ENCODE results near the gene TEC. TPM values are rescaled to one million over a fixed set of nuclear protein-coding genes. Genes with fewer than 3 reads are reported as not detected.

TEC gene
- polyA plus RNA-seq, 3 donors from 2014 or later = 2.2 to 4.8 (median 2.9) TPM

GRCh38 chr4:48243887-48244286 is 25.8 kb downstream of the TEC start:
- DNase-seq = no peak
- Mint-ChIP-seq H3K27ac (peak overlapping the region in 1 of 6 donors; percentile 9), H3K9me3 (no peaks in the 10 kb centered on the region), H3K4me3 (no peak overlapping the region), H3K4me1 (peaks cover 19 to 23% of the 10 kb centered on the region in 2 donors), H3K36me3 (peaks cover 0 to 4% (median 3%) of the 10 kb centered on the region in 3 donors), H3K27me3 (ENCODE audit: low read depth in 3 of 3) (peaks cover 0 to 3% (median 0%) of the 10 kb centered on the region in 3 donors)

GRCh38 chr4:48243429-48243828 is 26.2 kb downstream of the TEC start:
- DNase-seq = no peak
- Mint-ChIP-seq H3K27me3 (ENCODE audit: low read depth in 3 of 3) (peaks cover 0 to 3% (median 0%) of the 10 kb centered on the region in 3 donors), H3K4me1 (peaks cover 19 to 26% of the 10 kb centered on the region in 2 donors), H3K36me3 (peaks cover 0 to 4% (median 3%) of the 10 kb centered on the region in 3 donors), H3K27ac (no peak overlapping the region), H3K9me3 (no peaks in the 10 kb centered on the region), H3K4me3 (no peak overlapping the region)

DNA sequence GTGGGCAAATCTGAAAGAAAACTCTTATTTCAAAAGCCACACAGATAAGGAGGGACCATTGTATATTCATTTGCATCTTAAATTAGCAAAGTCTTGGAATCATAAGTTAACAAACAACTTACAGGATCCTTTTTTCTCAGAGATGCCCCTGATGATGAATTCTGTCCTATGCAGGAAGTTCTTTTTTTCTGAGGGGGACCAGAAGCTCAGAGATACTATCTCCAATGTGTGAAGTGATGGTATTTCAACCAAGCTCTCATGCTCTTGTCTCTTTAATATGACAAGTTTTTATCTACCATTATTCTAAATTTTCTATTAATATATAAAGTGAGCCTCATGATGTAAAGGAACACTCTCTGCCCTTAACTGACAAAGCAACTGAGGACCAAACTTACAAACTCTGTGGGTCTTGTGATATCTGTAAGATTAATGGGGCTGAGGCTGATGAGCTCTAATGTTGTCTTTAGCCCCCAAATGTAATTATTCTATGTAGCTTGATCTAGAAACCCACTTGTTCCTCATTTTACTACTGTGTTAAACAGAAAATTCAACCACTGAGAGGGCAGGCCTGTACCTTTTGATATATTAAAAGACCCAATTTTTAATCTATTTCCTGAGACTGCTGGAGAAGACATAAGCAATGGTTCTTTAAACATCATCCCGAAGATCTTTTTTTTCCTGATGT is 27.0 kb downstream of the TEC start:
- peak overlapping the region in 1 of 6 donors; percentile 36 for H3K27ac Mint-ChIP-seq
- H3K27me3 Mint-ChIP-seq (ENCODE audit: low read depth in 3 of 3) = peaks cover 0 to 3% (median 0%) of the 10 kb centered on the region in 3 donors
- no peaks in the 10 kb centered on the region for H3K9me3 Mint-ChIP-seq
- peak in 1 of 3 donors; percentile 6 for DNase-seq
- H3K4me3 Mint-ChIP-seq = peak overlapping the region in 1 of 5 donors; percentile 33
- peaks cover 24 to 34% of the 10 kb centered on the region in 2 donors for H3K4me1 Mint-ChIP-seq
- H3K36me3 Mint-ChIP-seq = peaks cover 0 to 4% (median 3%) of the 10 kb centered on the region in 3 donors

DNA sequence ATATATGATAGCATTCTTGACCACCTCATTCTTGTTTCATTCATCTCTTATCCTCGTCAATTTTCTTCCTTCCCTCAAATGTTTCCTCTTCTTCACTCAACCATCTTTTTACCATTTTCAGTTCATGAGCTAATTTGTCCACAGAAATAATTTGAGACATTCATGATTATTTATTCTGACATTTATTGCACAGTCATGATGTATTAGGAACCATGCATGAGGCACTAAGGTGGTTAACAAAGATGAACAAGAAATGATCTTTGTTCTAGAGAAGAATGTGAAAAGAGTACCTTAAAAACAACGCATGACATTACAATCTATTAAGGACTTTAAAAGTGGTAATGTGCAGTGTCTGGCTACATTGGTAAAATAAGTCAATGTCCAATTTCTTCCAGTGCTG is 27.9 kb downstream of the TEC start:
- Mint-ChIP-seq H3K9me3 (peaks cover 0 to 2% (median 0%) of the 10 kb centered on the region in 6 donors), H3K27ac (peak overlapping the region in 1 of 6 donors; percentile 29), H3K27me3 (ENCODE audit: low read depth in 3 of 3) (peaks cover 0 to 3% (median 0%) of the 10 kb centered on the region in 3 donors), H3K36me3 (peaks cover 0 to 4% (median 3%) of the 10 kb centered on the region in 3 donors), H3K4me1 (peaks cover 26 to 40% of the 10 kb centered on the region in 2 donors), H3K4me3 (no peak overlapping the region)
- no peak for DNase-seq

- Mint-ChIP-seq H3K4me1 (peaks cover 27 to 40% of the 10 kb centered on the region in 2 donors), H3K4me3 (peak overlapping the region in 1 of 5 donors; percentile 19), H3K36me3 (peaks cover 0 to 7% (median 0%) of the 10 kb centered on the region in 3 donors), H3K27ac (no peak overlapping the region), H3K27me3 (ENCODE audit: low read depth in 3 of 3) (peaks cover 0 to 6% (median 2%) of the 10 kb centered on the region in 3 donors), H3K9me3 (peaks cover 0 to 2% (median 0%) of the 10 kb centered on the region in 6 donors)
- no peak for DNase-seq
Observed at GRCh38 chr4:48237996-48238645, 31.5 kb downstream of the TEC start.

DNA sequence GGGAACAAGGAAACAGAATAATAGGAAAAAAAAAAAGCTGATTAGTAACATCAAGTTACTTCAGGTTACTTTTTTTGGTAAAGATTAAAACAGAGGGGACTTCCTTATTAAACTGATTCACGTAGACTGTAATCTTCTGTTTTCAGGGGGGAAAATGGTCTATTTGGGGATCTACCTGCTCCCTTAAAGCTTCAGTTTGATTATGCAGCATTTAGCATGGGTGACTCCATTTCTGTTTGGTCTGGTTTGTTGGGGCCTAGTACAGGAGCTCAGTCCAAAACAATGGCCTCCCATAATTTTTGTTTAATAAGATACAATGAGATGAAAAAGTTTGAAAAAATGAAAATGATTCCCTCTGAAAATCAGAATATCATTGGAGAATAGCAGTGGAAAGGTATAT is 34.6 kb downstream of the TEC start:
- H3K9me3 Mint-ChIP-seq = peaks cover 0 to 2% (median 0%) of the 10 kb centered on the region in 6 donors
- H3K4me1 Mint-ChIP-seq = peaks cover 15 to 26% of the 10 kb centered on the region in 2 donors
- H3K36me3 Mint-ChIP-seq = peaks cover 0 to 12% (median 4%) of the 10 kb centered on the region in 3 donors
- no peak overlapping the region for H3K4me3 Mint-ChIP-seq
- H3K27me3 Mint-ChIP-seq (ENCODE audit: low read depth in 3 of 3) = peaks cover 0 to 6% (median 2%) of the 10 kb centered on the region in 3 donors
- no peak overlapping the region for H3K27ac Mint-ChIP-seq
- no peak for DNase-seq

DNA sequence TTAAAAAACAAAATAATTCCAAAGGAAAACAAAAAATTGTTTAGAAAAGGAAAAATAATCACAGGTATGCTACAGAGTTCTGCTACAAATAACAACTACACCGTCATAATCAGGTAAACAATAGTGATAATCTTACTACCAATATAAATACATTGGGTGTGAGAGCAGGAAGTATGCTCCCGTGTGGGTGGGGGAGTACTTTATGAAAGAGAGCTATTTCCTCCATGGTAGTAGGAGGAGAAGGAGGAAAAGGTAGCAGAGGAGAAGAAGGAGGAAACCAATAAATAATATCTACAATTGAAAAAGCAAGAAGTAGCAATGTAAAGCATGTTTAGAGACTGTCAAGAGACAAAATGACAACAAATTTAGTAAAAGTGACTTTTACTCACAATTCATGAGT is 35.1 kb downstream of the TEC start:
- peaks cover 0 to 12% (median 4%) of the 10 kb centered on the region in 3 donors for H3K36me3 Mint-ChIP-seq
- H3K27ac Mint-ChIP-seq = peak overlapping the region in 1 of 6 donors; percentile 48
- peaks cover 15 to 26% of the 10 kb centered on the region in 2 donors for H3K4me1 Mint-ChIP-seq
- peaks cover 0 to 2% (median 0%) of the 10 kb centered on the region in 6 donors for H3K9me3 Mint-ChIP-seq
- peaks cover 0 to 6% (median 2%) of the 10 kb centered on the region in 3 donors for H3K27me3 Mint-ChIP-seq (ENCODE audit: low read depth in 3 of 3)
- H3K4me3 Mint-ChIP-seq = no peak overlapping the region
- DNase-seq = no peak

DNA sequence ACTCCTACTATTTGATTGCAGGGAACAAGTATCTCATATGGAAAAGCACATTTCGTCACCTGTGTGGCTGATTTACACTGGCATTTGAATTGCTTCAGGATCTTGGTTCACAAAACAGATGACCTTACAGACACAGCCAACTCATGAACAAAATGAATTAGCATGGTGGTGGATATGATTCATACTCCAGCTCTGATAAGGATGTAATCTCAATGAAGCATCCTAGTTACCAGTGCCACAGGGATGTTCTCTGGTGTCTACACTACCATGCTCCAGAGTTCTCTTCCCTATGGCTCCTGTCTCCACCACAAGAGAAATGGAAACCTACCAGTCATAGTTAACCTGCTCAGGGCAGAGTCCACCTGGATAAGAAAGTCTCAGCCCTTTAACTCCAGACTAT is 40.7 kb downstream of the TEC start:
- DNase-seq = no peak
- Mint-ChIP-seq H3K4me1 (peaks cover 21 to 36% of the 10 kb centered on the region in 2 donors), H3K4me3 (no peak overlapping the region), H3K27ac (no peak overlapping the region), H3K9me3 (no peaks in the 10 kb centered on the region), H3K27me3 (ENCODE audit: low read depth in 3 of 3) (peaks cover 0 to 5% (median 0%) of the 10 kb centered on the region in 3 donors), H3K36me3 (peaks cover 0 to 12% (median 8%) of the 10 kb centered on the region in 3 donors)

- Mint-ChIP-seq H3K27ac (peak overlapping the region in 2 of 6 donors; percentile 45 to 85), H3K9me3 (no peaks in the 10 kb centered on the region), H3K27me3 (ENCODE audit: low read depth in 3 of 3) (peaks cover 0 to 5% (median 0%) of the 10 kb centered on the region in 3 donors), H3K4me3 (no peak overlapping the region), H3K36me3 (peaks cover 0 to 10% (median 8%) of the 10 kb centered on the region in 3 donors), H3K4me1 (peaks cover 21 to 36% of the 10 kb centered on the region in 2 donors)
- DNase-seq = peak; percentile 15 to 23 (median 22)
Observed at GRCh38 chr4:48227662-48228061, 42.0 kb downstream of the TEC start.

DNA sequence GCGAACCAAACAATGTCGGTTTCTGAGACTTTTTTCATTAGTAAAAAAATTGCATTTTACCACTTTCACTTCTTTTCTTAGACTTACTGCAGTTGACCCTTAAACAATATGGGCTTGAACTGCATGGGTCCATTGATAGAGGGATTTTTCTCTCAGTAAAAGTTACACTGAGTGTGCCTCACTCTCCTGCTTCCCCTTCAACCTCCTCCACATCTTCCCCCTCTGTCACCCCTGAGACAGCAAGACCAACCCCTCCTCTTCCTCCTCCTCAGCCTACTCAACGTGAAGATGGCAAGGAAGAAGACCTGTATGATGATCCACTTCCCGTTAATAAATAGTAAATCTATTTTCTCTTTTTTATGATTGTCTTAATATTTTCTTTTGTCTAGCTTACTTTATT is 43.4 kb downstream of the TEC start:
- Mint-ChIP-seq H3K4me3 (no peak overlapping the region), H3K27ac (peak overlapping the region in 1 of 6 donors; percentile 74), H3K4me1 (peaks cover 21 to 36% of the 10 kb centered on the region in 2 donors), H3K9me3 (no peaks in the 10 kb centered on the region), H3K27me3 (ENCODE audit: low read depth in 3 of 3) (peaks cover 0 to 3% (median 0%) of the 10 kb centered on the region in 3 donors), H3K36me3 (peaks cover 0 to 4% (median 4%) of the 10 kb centered on the region in 3 donors)
- DNase-seq = no peak

GRCh38 chr4:48225368-48226141 is 44.1 kb downstream of the TEC start:
- Mint-ChIP-seq H3K4me1 (peaks cover 21 to 36% of the 10 kb centered on the region in 2 donors), H3K4me3 (no peak overlapping the region), H3K9me3 (no peaks in the 10 kb centered on the region), H3K36me3 (peaks cover 0 to 4% (median 4%) of the 10 kb centered on the region in 3 donors), H3K27ac (peak overlapping the region in 1 of 6 donors; percentile 60), H3K27me3 (ENCODE audit: low read depth in 3 of 3) (peaks cover 0 to 2% (median 0%) of the 10 kb centered on the region in 3 donors)
- no peak for DNase-seq

DNA sequence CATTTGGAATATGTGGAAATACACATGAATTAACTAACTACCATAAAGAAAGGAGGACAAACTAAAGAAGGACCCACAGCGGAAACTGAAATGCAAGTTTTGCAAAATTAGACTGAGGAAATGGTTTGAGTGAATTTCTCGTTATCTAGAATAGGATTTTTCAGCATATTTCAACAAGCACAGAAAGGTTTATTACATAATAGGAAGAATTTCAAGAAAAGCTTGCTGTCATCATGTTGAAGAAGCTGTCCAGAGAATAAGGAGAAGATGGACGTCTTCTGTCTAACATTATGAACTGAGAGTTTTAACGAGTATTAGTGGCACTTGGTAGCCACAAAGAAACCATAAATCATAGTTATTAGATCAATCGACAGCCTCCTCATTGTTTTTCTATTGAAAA is 45.0 kb downstream of the TEC start:
- Mint-ChIP-seq H3K4me3 (no peak overlapping the region), H3K27me3 (ENCODE audit: low read depth in 3 of 3) (peaks cover 0 to 2% (median 0%) of the 10 kb centered on the region in 3 donors), H3K27ac (no peak overlapping the region), H3K9me3 (no peaks in the 10 kb centered on the region), H3K4me1 (peaks cover 21 to 36% of the 10 kb centered on the region in 2 donors), H3K36me3 (peaks cover 0 to 4% (median 4%) of the 10 kb centered on the region in 3 donors)
- no peak for DNase-seq

DNA sequence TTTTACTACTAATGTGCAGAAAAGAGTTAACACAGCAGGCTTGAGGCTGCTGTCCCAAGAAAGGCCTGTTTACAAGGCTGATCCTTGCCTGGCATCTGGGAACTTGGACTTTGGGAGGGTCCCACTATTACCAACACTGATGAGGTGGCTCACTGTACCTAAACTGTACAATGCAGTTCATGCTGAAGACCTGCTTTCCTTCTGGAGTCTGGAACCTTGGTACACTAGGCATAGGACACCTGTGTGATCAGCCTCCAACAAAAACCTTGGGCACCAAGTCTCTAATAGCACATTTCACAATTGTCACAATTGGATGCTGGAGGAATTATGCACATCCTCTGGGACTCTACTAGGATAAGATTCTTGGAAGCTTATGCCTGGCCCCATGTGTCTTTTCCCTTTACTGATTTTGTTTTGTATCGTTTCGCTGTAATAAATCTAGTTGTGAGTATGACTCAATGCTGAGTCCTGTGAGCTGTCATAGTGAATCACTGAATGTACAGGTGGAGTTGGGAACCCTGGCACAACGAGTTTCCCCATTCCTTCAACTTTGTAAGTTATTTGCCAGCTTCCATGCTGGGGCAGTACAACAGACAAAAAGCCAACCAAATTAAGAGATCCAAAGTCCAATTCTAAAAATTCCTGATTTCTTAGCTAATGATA is 45.9 kb downstream of the TEC start:
- peaks cover 0 to 4% (median 4%) of the 10 kb centered on the region in 3 donors for H3K36me3 Mint-ChIP-seq

More for the DNA sequence above, 45.9 kb downstream of the TEC start:
- Mint-ChIP-seq H3K27ac (no peak overlapping the region), H3K9me3 (no peaks in the 10 kb centered on the region), H3K4me3 (no peak overlapping the region), H3K27me3 (ENCODE audit: low read depth in 3 of 3) (peaks cover 0 to 2% (median 0%) of the 10 kb centered on the region in 3 donors), H3K4me1 (peaks cover 20 to 30% of the 10 kb centered on the region in 2 donors)
- no peak for DNase-seq

All from immature natural killer cell (primary cell).